IMR-90 (cell line): Measurements from ENCODE around the gene SNAP29. TPM values are rescaled to one million over a fixed set of nuclear protein-coding genes. Genes with fewer than 3 reads are reported as not detected.

Source experiments
- ATAC-seq: fragments of 200-7000 bp; cut with Tn5 transposase; 2 replicates; pipeline ENCODE4 v1.9.1; 2020; ENCODE audit warnings: low read depth, mild to moderate bottlenecking, moderate library complexity
- BruUV-seq: library from RNA; stranded (reverse); fragments of 400-500 nt; replicated peaks from 2 replicates; lab custom pipeline; 2021; lab: Mats Ljungman, UMichigan
- CTCF ChIA-PET: fragments of 300-600 bp; formaldehyde crosslinking; extraction: SDS; loops from one replicate; lab custom pipeline; 2021; ENCODE audit warnings: antibody characterized with exemption; lab: Yijun Ruan, JAX
- POLR2A ChIA-PET: fragments of 300-600 bp; sonication (Branson Sonifier 250); formaldehyde crosslinking; loops from one replicate; lab custom pipeline; 2022; ENCODE audit warnings: antibody characterized with exemption; ENCODE audit not compliant: unreplicated experiment; lab: Charles Lee
- DNase-seq: peaks from one replicate; pipeline ENCODE4 v3.0.0; 2013
- H2AFZ ChIP-seq: replicated peaks from 2 replicates; pipeline ENCODE3; 2013; ENCODE audit warnings: low read length, mild to moderate bottlenecking; ENCODE audit not compliant: poor library complexity
- H2AK5ac ChIP-seq: 2 replicates; pipeline ENCODE4 v1.6.1; 2013; ENCODE audit warnings: low read depth, low read length, inconsistent platforms
- H2AK9ac ChIP-seq: replicated peaks from 2 replicates; pipeline ENCODE3; 2013; ENCODE audit warnings: mild to moderate bottlenecking, low read depth, low read length, moderate library complexity; ENCODE audit not compliant: poor library complexity
- H2BK120ac ChIP-seq: 2 replicates; pipeline ENCODE4 v1.6.1; 2013; ENCODE audit warnings: low read depth, low read length, inconsistent platforms
- H2BK15ac ChIP-seq: 3 replicates; pipeline ENCODE4 v1.6.1; 2013; ENCODE audit warnings: low read depth, low read length, inconsistent platforms
- H2BK20ac ChIP-seq: 2 replicates; pipeline ENCODE4 v1.6.1; 2013; ENCODE audit warnings: low read depth, mild to moderate bottlenecking, inconsistent platforms, low read length, moderate library complexity
- H2BK5ac ChIP-seq: 2 replicates; pipeline ENCODE4 v1.6.1; 2013; ENCODE audit warnings: mild to moderate bottlenecking, low read depth, low read length, inconsistent platforms; ENCODE audit not compliant: poor library complexity, severe bottlenecking
- H3K14ac ChIP-seq: replicated peaks from 2 replicates; pipeline ENCODE4 v1.6.1; 2013; ENCODE audit warnings: low read depth, low read length, inconsistent platforms
- H3K18ac ChIP-seq: 2 replicates; pipeline ENCODE4 v1.6.1; 2013; ENCODE audit warnings: low read depth, low read length, control low read depth
- H3K23ac ChIP-seq: 2 replicates; pipeline ENCODE4 v1.6.1; 2013; ENCODE audit warnings: low read depth, low read length, inconsistent platforms
- H3K27ac ChIP-seq: 2 replicates; pipeline ENCODE4 v1.5.1; 2013; ENCODE audit warnings: mild to moderate bottlenecking, control low read depth, low read length; ENCODE audit not compliant: insufficient read depth
- H3K27me3 ChIP-seq: 2 replicates; pipeline ENCODE4 v1.6.1; 2013; ENCODE audit warnings: low read length; ENCODE audit not compliant: control insufficient read depth, insufficient read depth
- H3K36me3 ChIP-seq: 2 replicates; pipeline ENCODE4 v1.6.1; 2013; ENCODE audit warnings: low read length, mixed read lengths; ENCODE audit not compliant: control insufficient read depth, insufficient read depth
- H3K4ac ChIP-seq: 2 replicates; pipeline ENCODE4 v1.6.1; 2013; ENCODE audit warnings: low read depth, low read length, inconsistent platforms
- H3K4me1 ChIP-seq: 2 replicates; pipeline ENCODE4 v1.6.1; 2013; ENCODE audit warnings: low read length, mixed read lengths; ENCODE audit not compliant: control insufficient read depth, insufficient read depth
- H3K4me2 ChIP-seq: 2 replicates; pipeline ENCODE4 v1.6.1; 2013; ENCODE audit warnings: low read depth, mild to moderate bottlenecking, control low read depth, low read length, moderate library complexity
- H3K4me3 ChIP-seq: 2 replicates; pipeline ENCODE4 v1.5.1; 2013; ENCODE audit warnings: low read depth, mild to moderate bottlenecking, control low read depth, low read length, moderate library complexity; ENCODE audit not compliant: insufficient read depth
- H3K56ac ChIP-seq: 2 replicates; pipeline ENCODE4 v1.6.1; 2013; ENCODE audit warnings: low read length, inconsistent platforms; ENCODE audit not compliant: insufficient read depth; ENCODE audit errors: extremely low read depth
- H3K79me1 ChIP-seq, 2 experiments: 2 replicates each; pipeline ENCODE4 v1.6.1; 2013; ENCODE audit warnings: low read length in 2 of 2, inconsistent platforms in 1 of 2, low read depth in 1 of 2
- H3K9ac ChIP-seq: 2 replicates; pipeline ENCODE4 v1.6.1; 2013; ENCODE audit warnings: low read depth, low read length, control low read depth
- H3K9me1 ChIP-seq: 2 replicates; pipeline ENCODE4 v1.6.1; 2013; ENCODE audit warnings: low read length, inconsistent platforms; ENCODE audit not compliant: insufficient read depth
- H3K9me3 ChIP-seq: 2 replicates; pipeline ENCODE4 v1.6.1; 2013; ENCODE audit warnings: low read length; ENCODE audit not compliant: control insufficient read depth, insufficient read depth
- H4K20me1 ChIP-seq: 2 replicates; pipeline ENCODE4 v1.6.1; 2013; ENCODE audit warnings: low read length, inconsistent platforms; ENCODE audit not compliant: insufficient read depth
- H4K5ac ChIP-seq: 2 replicates; pipeline ENCODE4 v1.6.1; 2013; ENCODE audit warnings: mild to moderate bottlenecking, low read depth, low read length, control low read depth
- H4K8ac ChIP-seq, 2 experiments: 2 replicates each; pipeline ENCODE4 v1.6.1; 2013; ENCODE audit warnings: low read depth in 2 of 2, low read length in 2 of 2, control low read depth in 1 of 2, inconsistent platforms in 1 of 2
- H4K91ac ChIP-seq: 2 replicates; pipeline ENCODE4 v1.6.1; 2013; ENCODE audit warnings: low read depth, low read length, inconsistent platforms; ENCODE audit not compliant: insufficient read depth
- NFE2L2 ChIP-seq: fragments of 150-350 bp; IDR thresholded peaks from 2 replicates; pipeline ENCODE4 v1.6.1; 2016; ENCODE audit warnings: low read depth, mild to moderate bottlenecking, low read length
- WGBS, 2 experiments: methylation state at CpG; one replicate each; pipeline versions ENCODE4 v1.1.5 to v1.1.7; 2013; ENCODE audit warnings: missing lambda C conversion rate in 2 of 2; ENCODE audit not compliant: insufficient read length in 1 of 2; ENCODE audit errors: extremely low coverage in 2 of 2; 5-methylcytosine and 5-hydroxymethylcytosine counted together
- dilution Hi-C: fragments of 300-500 bp; cut with HindIII; formaldehyde crosslinking; loops from one replicate; pipeline ENCODE4 v1.14.3; 2018; ENCODE audit warnings: low sequenced_read_pairs; ENCODE audit not compliant: unreplicated experiment
- in situ Hi-C: fragments of 300-500 bp; cut with MboI; formaldehyde crosslinking; loops from 3 replicates; pipeline ENCODE4 v1.14.3; 2019; ENCODE audit warnings: low sequenced_read_pairs, inconsistent platforms, mixed read lengths
- intact Hi-C: fragments of 100-400 bp; cut with micrococcal nuclease; formaldehyde crosslinking; loops from 2 replicates; pipeline ENCODE4 v1.10.0; 2022
- polyA plus RNA-seq, 3 experiments: library from polyadenylated mRNA; depleted of rRNA; stranded (reverse); fragments of >200 nt; gene quantifications; 2 replicates each; pipeline ENCODE4 v1.2.3, GENCODE V29; 2012; ENCODE audit warnings: low replicate concordance in 1 of 3
- total RNA-seq: library from RNA; depleted of rRNA; stranded (reverse); fragments of >200 nt; gene quantifications from 2 replicates; pipeline ENCODE4 v1.2.3, GENCODE V29; 2012

The SNAP29 gene
- total and polyA plus RNA-seq, 2 of the 4 experiments (the other 2 are of a cell fraction): 10.6 to 29.5 TPM

GRCh38 chr22:20881231-20881630 lies 22.4 kb downstream of the SNAP29 start:
- H3K27ac ChIP-seq: no peak overlapping the region
- dilution Hi-C loops: no loop called here
- peaks cover 31% of the 10 kb centered on the region for H3K36me3 ChIP-seq
- H4K91ac ChIP-seq: no peak overlapping the region
- no TSS peak for BruUV-seq
- no peaks in the 10 kb centered on the region for H3K27me3 ChIP-seq
- no peak overlapping the region for H3K9ac ChIP-seq
- no peak overlapping the region for H4K8ac ChIP-seq
- DNase-seq (peak; percentile 19), ATAC-seq (0 out of 2 replicates have a peak, but pooled peaks have one; percentile 11)
- peaks cover 8% of the 10 kb centered on the region for H4K20me1 ChIP-seq
- no peak overlapping the region for H3K4ac ChIP-seq
- H3K4me3 ChIP-seq: no peak overlapping the region
- peak overlapping the region; percentile 5 for H2AK9ac ChIP-seq
- no peak overlapping the region for H3K14ac ChIP-seq
- POLR2A ChIA-PET: interaction anchor here (0.6 kb wide), 1 partner anchor 21 kb away, joined by 4 read pairs; no protein-coding TSS in a partner anchor
- H3K9me1 ChIP-seq: no peaks in the 10 kb centered on the region
- no peak for TF ChIP-seq NFE2L2
- H2BK5ac ChIP-seq: no peak overlapping the region
- peaks cover 0 to 3% of the 10 kb centered on the region in 2 experiments; a peak in 1 of 4 replicates for H3K79me1 ChIP-seq
- no peak overlapping the region for H2BK20ac ChIP-seq
- intact Hi-C loops: loop anchor here (10.0 kb wide), 1 partner anchor 74 kb away; no protein-coding TSS in a partner anchor
- no peak overlapping the region for H3K4me2 ChIP-seq
- H2BK120ac ChIP-seq: no peak overlapping the region
- H2AK5ac ChIP-seq: no peak overlapping the region
- no peak overlapping the region for H4K5ac ChIP-seq
- H3K18ac ChIP-seq: no peak overlapping the region
- H3K4me1 ChIP-seq: peaks cover 5% of the 10 kb centered on the region; the same call in 1 of the 2 replicates
- H2BK15ac ChIP-seq: no peak overlapping the region
- CTCF ChIA-PET: no interaction called here
- no CpG with 5 or more reads among the region's 5 CpGs for WGBS, 2 experiments
- in situ Hi-C loops: no loop called here
- H3K9me3 ChIP-seq: no peaks in the 10 kb centered on the region
- H3K23ac ChIP-seq: no peak overlapping the region
- H2AFZ ChIP-seq: no peak overlapping the region
- no peak overlapping the region for H3K56ac ChIP-seq
